GM21390 (cell line): ENCODE measurements around the gene DNAJC5G.
"Not testable (repeated sequence)": the region's sequence is repeated elsewhere in the genome, so short reads cannot be mapped to it uniquely, and the experiment has no call there.

ENCODE experiments used
- ATAC-seq: cut with Tn5 transposase; IDR thresholded peaks from one replicate; pipeline ENCODE4 v1.9.1; 2021; ENCODE audit not compliant: unreplicated experiment

The DNAJC5G gene

DNA sequence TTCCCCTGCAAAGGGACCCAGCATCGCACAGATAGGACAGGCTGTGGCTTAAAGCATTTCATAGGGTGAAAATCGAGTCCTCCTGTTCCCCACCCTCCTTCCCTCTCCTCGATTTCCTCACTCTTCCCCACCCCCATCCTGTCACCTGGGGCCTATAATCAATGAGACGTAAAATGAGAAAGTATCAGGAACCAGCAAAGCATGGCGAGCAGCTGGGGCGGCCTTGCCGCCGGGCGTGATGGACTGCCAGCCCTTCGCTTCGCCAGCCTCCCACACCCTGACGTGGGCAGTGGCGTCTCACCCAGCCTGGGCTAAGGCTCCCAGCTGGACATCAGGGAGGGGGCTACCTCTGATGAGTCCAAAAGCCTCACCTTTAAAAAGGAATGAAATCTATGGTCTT is 23.5 kb upstream of the DNAJC5G start:
- no peak for ATAC-seq

- no peak for ATAC-seq
These were observed 20.0 kb upstream of the DNAJC5G start for GRCh38 chr2:27255187-27255586.

DNA sequence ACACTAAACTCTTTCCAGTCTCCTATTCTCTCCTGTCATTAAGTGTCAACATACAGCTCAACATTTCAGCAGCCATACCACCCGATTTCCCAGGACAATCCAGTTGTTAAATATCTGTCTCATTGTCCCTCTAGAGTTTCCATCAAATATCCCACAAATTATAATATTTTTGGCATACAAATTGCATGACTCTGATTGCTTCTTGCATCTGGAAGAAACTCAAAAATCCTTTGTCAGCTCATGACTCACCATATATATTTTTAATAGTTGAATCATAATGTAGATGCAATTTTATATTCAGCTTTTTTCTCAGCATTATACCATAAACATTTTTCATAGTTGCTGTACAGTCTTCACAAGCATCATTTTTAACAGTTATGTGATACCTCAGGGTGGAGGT is 19.6 kb upstream of the DNAJC5G start:
- no peak for ATAC-seq

- ATAC-seq, result no peak
These were observed 18.3 kb upstream of the DNAJC5G start for GRCh38 chr2:27256855-27257454.

- no peak for ATAC-seq
These were observed 17.2 kb upstream of the DNAJC5G start for GRCh38 chr2:27258051-27258450.

DNA sequence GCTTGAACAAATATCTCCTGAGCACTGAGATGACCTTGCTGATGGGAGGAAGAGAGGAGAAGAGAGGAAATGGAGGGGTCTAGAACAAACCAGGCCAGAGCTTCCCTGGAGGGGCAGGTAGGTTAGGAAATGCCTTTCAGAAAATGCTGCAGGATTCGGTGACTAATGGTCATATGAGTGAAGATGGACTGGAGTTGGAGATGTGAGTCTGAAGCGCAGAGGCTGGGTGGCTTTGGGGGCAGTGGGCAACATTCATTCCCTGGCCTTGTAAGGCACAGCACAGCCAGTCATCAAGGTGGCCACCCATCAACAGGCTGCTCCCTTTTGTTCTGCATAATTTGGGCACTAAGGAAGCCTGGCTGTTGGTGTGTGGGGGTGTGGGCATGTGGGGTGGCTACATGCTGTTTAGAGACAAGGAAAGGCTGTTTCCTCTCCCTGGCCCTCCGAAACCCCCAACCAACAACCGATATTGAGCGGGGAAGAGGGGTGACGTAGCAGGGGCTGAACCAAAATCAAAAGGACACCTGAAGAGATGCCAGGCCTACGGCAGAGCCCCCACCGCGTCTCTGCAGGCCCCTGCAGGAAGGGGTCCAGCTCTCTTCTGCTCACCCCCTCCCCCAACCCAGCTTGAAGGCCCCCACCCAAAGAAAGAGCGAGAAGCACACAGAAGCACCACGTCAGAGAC is 13.8 kb upstream of the DNAJC5G start:
- ATAC-seq, result no peak

GRCh38 chr2:27261926-27262298 is 13.3 kb upstream of the DNAJC5G start:
- no peak for ATAC-seq

DNA sequence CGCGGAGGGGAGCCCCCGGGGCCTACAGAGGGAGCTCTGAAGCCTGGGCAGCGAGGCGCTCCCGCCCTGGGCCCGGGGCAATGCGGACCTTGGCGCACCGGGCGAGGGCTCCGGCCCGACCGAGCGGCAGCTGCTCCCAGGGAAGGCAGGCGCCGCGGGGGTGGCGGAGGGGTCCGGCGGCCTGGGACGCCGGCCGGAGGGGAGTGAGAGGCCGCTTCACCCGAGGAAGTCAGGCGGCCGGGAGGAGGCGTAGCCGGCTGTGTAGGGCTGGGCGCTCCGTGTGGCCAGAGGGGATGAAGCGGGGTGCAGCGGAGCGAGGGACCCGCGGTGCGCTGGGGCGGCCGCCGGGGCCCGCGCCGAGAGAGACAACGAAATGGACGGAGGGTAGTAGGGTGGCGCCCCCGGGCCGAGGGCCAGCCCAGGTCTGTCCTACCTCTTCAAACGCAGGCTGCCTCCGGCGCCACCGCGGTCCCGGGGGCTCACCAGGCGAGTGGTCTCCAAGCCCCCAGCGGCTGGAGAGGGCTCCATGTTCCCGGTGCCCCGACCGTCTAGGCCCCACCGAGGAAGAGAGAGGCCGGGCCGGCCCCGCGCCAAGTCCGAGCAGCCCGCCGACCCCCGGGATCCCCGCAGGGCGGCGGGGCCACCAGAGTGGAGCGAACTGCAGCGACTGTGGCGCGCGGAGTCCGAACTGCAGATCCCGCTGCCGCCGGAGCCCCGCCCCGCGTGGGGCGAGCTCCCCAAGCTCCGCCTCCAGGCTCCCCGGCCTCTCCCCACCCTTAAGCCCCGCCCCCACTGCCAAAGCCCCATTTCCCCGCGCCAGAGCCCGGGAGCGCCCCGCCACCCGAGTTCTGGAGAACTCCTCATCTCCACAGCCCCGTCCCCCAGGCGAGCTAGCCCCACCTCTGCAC is 12.6 kb upstream of the DNAJC5G start, which contains the start of gene SLC30A3:
Gene SLC30A3, minus strand, starts transcription at position 669 of the 908 bp plus-strand sequence. Its CDS starts 141 bp downstream, at position 528.
- ATAC-seq, result peak; percentile 51

DNA sequence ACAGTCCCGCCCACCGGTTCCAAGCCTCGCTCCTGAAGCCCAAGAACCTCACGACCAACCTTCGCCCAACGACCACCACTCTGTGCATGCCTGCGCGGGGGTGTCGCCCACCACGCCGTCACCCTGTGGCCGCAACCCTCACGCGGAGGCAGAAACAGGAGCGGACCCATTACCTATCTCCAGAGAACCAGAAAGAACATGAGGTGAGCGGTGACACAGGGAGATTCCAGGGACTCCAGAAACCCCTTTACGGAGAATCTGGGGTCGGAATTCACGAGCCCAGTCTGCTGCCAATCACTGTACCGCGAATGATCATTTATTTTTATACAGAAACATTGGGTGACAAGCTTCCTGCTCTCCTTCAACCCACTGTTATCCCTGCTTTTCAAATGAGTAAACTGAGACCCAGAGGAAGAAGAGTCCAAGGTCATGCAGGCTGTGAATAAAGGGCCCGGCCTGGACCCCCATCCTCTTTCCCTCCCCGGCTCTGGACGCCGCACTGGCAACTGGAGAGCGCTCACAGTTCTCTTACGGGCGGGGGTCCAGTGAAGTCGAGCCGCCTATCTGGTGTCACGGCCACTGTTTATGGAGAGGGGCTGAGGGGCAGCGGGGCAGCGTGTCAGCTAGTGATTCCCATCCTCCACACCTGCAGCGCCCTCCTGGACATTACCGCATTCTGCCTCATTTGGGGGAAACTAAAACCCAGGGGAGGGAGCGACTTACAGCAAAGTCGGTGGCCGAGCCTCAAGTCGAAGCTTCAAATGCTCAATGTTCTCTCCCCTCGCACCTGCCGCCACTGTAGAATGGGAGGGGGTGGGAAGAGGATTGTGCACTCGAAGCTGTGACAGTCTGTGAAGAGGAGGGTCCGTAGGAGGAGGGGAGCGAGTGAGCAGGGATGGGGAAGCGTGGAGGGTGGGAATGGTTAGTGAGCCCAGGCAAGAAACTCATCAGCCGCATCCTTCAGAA is 11.7 kb upstream of the DNAJC5G start:
- no peak for ATAC-seq

DNA sequence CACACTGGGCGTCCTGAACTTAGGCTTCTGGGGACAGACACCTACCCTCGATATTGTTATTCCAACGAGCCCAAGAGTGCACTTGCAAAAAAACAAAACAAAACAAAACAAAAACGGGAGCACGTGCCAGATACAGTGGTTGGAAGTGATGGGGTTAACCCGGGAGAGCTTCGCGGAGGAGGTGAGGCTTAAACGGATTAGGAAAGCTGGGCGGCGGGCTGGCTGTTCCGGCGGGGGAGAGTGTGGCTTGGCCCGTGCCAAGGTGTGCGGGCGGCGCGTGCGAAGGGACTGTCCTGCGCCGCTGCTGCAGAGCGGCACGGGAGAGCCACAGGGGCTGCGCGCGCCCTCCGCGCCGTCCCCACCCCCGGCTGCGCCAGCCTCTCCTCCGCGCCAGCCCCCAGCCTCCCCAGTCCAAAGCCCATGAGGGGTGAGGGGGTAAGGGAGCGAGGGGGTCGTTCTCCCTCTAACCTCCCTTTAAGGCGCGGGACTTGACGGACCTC is 10.9 kb upstream of the DNAJC5G start:
- ATAC-seq, result no peak

DNA sequence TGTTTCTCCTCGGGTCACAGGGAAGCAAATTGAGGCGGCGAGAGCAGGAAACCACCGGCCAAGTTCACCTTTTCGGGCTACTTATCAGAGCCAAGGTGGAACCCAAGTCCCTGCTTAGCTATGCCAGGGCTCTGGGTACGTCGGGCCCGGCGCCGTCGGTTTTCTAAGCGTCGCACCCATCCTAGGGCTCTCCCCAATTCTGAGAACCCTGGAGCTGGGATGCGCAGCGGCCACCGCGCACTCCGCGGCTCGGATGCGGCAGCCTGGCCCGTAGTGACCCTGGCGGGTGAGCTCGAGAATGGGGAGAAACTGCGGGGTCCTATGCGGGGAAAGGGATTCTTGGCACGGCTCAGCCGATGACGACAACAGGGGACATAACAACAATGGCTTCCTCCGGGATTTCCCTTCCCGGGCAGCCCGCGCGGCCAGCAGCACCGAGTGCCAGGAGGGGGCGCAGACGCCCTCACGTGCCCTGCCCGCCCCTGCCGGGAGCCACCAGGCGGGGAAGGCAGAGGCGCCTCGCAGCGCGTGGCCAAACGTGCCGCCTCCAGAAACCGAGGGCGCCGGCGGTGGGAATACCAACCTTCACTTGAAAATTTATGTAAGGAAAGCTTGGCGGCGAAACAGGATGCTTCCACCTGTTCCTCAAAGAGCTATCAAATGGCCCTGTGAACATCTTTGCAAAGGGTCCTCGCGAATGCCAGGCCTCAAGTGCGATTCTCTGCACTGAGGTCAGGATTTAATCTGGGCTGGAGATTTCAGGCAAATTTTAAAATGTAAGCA is 10.3 kb upstream of the DNAJC5G start:
- no peak for ATAC-seq

- no peak for ATAC-seq
These were observed 9.7 kb upstream of the DNAJC5G start for GRCh38 chr2:27265536-27265870.

- not testable (repeated sequence) for ATAC-seq
These were observed 6.9 kb upstream of the DNAJC5G start for GRCh38 chr2:27268296-27268695.

DNA sequence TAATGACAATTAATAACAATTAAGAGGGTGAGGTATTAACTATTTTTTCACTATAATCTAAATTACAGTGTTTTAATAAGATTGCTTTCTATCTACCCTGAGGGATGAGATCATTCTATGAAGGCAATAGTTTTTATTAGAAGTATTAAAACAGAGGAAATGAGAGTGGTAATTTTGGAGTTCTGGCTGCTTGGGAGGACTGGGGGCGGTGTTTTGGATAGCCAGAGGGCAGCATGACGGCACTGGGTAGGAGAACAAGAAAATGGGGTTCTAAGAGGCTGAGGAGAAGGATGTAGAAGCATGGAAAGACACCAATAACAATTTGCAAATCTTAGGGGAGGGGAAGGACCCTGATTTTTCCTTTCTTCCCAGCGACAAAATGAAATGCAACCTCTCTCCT is 5.1 kb upstream of the DNAJC5G start:
- ATAC-seq, result no peak

GRCh38 chr2:27270670-27271069 is 4.6 kb upstream of the DNAJC5G start:
- no peak for ATAC-seq

DNA sequence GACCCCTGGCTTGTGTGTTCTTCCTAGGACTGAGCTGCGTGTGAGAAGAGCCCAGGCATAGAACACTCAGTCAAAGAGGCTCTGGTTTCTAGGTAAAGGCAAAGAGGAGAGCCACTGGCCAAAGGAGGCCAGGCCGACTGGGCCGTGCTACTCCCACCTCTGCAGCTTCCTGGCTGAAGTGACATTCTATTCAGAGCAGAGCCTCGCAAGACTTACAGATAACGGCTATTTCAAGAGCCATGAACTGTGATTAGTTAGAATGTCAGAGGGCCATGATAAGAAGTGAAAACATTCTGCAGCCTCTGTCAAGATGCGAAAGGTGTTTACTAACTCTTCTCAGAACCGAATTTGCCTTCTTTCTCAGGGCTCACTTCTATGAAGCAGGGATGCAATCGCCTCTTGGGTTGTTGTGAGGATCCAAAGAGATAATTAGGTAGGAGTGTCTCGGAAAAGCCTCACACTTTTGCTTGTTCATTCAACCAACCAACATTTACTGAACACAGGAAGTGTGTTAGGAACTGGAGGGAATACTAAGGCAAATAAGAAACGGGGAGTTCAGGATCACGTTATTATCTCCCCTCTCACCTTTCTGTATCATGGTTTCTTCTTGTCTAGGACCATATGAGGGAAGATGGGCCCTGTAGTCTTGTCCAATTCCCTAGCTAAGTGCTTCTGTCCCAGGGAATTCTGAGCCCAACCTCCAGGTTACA is 3.4 kb upstream of the DNAJC5G start:
- no peak for ATAC-seq

DNA sequence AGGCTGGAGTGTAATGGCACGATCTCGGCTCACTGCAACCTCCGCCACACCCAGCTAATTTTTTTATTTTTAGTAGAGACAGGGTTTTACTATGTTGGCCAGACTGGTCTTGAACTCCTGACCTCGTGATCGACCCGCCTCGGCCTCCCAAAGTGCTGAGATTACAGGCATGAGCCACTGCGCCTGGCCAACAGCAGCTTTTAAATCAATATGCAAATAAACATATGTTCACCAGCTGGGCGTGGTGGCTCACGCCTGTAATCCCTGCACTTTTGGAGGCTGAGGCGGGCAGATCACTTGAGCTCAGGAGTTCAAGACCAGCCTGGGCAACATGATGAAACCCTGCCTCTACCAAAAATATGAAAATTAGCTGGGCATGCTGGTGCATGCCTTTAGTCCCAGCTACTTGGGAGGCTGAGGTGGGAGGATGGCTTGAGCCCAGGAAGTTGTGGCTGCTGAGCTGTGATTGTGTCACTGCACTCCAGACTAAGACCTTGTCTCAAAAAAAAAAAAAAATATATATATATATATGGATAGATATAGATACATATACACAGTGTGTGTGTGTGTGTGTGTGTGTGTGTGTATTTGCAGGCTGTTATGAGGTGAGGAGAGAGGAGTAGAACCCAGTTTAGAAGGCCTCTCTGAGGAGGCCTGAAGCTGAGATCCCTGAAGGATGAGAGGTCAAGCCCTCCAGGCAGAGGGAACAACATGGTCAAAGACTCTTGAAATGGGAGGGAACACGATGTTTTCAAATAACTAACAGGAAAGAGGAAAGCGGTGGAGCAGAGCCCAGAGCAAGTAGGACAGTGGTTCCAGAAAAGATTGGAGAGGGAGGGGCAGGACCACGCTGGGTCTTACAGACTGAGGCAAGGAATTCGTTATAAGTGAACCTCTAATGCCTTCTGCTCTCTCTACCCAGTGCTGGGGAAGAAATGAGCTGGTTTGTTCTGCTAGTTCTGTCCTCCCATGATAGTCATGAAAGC is 2.4 kb upstream of the DNAJC5G start:
- ATAC-seq, result not testable (repeated sequence)

GRCh38 chr2:27278010-27278409 is 2.8 kb downstream of the DNAJC5G start:
- no peak for ATAC-seq
